IPS DF 4.7 (cell line): ENCODE measurements around the gene TAF1B.

Experiments
- DNase-seq: peaks from one replicate; pipeline ENCODE4 v3.0.0-alpha.2; 2013; ENCODE audit warnings: low spot score; ENCODE audit errors: extremely low read depth

Gene TAF1B

GRCh38 chr2:9964334-9964980, 121.2 kb downstream of the TAF1B start:
- DNase-seq = no peak

DNA sequence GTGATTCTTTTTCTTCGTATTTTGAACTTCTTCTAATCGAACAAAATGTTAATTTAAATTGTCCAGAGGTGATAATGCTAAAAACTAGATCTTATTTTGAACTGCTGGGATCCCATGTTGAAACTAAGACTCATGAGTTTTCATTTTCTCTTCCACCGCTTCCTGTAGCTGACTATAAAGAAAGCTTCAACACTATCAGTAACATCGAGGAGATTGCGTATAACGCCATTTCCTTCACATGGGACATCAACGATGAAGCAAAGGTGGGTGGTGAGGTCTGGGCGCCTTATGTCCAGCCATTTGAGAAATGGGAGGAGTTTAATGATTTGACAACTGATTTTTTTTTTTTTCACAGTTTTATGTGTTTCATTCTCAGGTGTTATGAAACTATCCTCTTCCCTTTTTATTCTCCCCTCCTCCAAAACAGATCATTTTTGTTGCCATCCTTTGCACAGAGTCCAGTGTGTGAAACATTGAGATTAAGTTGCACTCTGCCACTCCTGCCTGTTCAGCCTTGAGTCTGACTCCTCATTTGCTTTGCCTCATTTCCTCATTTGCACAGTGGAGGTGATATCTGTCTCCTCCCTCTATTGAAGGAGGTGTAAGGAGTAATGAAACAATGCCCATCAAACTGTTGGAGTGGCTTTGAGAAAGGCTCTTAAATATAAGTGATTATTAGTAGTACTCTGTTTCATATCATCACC, 122.0 kb downstream of the TAF1B start:
- DNase-seq = no peak

GRCh38 chr2:9966491-9967022, 123.3 kb downstream of the TAF1B start:
- no peak for DNase-seq

- DNase-seq = no peak
Measured at GRCh38 chr2:9967053-9967775, 123.9 kb downstream of the TAF1B start.

DNA sequence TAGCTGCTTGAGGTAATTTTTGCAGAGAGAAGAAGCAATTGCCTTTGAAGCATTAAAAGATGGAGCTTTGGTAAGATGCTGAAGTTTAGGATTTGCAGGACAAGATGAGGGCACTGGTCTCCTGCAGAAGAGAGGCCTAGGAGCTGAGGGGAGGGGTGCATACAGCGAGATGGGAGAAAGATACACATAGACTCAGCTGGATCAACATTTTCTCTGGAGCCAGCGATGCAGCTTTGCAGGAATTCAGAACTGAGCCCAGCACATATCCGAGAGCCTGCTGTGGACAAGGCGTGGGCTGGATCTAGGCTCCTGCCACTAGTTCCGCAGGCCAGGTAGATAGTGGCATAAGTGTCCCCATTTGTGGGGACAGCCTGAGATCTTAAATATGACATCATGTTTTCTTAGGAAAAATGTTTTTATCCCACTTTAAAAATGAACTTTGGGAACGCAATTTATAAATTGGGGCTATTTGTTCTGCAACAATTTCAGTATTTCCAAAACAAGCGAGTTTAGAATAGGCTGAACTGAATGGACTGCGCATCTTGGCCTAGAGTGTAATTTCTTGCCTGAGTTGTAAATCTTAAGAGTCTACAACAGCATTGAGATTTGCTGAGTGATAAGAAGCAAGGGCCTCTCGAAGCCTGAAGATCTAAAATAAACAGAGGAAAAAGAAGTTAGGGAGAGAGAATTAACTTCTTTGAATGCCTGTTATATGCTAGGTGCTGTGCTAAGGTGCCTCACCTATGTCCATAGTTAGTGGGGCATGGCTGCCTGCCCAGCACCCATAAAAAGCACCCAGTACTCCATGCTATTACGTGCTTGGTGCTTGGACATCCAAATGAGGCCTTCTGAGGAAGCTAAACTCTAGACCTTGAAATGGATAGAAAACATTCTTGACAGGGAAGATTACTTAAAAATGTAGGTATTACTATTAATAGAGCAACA, 125.6 kb downstream of the TAF1B start:
- DNase-seq = no peak

GRCh38 chr2:9970200-9971044, 127.1 kb downstream of the TAF1B start:
- DNase-seq = no peak

DNA sequence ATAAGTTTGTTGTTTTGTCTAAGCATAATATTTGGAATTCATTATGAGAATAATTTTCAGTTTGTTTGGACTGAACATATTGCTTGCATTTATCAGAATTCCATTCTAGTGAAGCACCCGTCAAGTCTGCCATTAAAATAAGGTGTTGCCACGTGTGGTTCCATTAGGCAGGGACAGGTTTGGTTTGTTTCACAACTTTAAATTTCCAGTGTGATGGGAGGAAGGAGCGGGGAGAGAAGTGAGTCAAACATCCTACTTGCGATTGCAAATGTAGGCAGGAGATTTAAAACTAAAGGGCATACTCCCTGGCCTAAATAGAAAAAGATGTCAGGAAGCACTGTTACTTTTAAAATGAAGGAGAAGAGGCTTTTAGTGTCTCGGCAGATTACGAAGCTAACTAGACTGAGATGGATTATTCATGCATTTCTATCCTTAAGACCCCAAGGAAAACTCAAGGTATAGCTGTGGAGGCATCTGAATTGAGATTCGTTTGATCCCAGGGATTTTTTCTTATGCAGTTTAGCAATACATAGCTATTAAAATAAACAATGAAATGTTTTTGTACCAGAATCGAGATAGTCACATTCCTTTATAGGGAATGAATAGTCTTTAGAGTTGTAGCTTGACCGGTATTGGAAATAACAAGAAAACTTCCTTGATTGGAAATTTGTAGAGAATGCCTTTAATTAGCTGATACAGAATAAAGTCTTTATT, 128.0 kb downstream of the TAF1B start:
- DNase-seq = no peak

DNA sequence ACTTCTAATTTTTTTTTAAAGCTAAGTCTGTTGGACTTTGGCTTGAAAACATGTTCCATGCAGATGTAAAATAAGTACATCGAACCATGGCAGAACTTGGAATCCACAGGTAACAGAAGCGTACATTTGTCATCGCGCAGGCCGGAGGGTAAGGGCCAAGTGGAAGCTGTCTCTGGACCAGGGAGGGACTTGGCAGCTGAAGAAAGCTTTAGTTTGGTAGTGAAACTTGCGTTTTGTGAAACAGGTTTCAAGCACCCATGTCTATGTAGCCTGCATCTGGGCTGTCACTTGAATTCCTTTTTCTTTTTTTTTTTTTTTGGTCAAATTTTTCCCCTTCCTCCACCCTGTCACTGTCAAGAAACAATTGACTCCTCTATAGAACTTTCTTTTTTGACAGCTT, 128.6 kb downstream of the TAF1B start:
- no peak for DNase-seq

GRCh38 chr2:9972621-9973479, 129.6 kb downstream of the TAF1B start:
- no peak for DNase-seq

DNA sequence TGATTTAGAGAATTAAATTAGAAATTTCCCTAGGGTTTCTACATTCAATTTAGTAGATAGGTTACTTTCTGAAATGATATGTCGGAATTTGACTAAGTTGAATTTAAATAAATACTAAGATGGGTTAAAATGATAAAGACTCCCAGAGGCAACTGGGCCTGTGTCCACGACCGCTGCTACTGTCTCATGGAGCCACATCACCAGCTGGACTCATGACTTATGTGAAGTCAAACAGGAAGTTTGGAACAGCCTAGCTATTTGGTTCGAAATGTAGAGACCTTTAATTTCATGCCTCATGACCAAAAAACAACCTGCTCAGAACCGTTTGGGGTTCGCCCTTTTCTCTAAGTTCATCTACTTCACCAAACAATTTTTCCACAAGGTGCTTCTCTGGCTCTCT, 130.4 kb downstream of the TAF1B start:
- no peak for DNase-seq

DNA sequence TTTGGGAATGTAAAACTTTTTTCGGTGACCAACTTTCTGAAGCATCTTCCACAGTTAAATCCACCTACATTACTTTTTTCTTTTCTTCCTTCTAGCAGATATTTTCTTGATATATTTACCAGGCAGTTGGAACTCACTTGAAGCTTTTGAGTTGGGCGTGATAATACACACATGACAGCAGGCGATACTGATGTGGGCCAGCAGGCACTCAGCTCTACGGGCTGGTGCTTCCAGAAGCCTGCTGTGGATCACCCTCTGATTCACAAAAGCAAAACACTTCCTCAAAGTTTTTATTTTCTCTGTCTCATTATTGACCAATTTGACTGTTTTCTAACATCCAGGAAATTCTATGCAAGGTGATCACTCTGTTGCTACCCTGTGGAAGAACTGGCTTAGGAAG, 131.1 kb downstream of the TAF1B start:
- no peak for DNase-seq

DNA sequence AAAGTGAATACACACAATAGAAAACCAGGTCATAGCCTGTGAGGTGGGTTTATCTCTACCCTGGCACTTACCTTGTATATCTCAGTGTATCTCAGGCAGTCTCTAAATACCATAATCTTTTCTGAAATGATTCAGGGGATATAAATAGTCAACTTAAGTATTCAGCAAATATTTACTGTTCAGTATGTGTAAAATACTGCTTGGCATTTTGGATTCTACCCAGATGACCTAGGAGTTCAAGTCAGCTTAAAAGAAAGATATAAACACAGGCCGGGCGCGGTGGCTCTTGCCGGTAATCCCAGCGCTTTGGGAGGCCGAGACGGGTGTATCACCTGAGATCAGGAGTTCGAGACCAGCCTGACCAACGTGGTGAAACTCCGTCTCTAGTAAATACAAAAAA, 132.1 kb downstream of the TAF1B start:
- DNase-seq = no peak

- DNase-seq = no peak
Measured at GRCh38 chr2:9975805-9976447, 132.7 kb downstream of the TAF1B start.

DNA sequence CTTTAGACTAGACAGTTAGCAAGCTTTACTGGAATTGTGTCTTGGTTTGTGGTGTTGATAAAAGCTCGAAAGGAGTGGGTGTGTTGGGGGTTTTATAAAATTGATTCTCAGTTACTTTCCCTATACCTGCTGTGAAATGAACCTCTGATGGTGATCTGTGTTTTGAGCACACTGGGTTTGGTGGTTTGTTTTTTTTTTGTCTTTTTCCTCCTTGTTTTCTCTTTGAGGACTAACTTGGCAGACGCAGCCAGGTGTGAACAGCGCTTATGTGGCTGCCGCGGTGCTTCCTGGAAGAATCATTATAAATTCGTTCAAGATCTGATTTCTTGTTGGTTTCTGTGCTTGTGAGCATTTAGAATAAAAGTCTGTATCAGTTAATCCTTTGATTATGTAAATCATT, 136.7 kb downstream of the TAF1B start:
- DNase-seq = no peak

DNA sequence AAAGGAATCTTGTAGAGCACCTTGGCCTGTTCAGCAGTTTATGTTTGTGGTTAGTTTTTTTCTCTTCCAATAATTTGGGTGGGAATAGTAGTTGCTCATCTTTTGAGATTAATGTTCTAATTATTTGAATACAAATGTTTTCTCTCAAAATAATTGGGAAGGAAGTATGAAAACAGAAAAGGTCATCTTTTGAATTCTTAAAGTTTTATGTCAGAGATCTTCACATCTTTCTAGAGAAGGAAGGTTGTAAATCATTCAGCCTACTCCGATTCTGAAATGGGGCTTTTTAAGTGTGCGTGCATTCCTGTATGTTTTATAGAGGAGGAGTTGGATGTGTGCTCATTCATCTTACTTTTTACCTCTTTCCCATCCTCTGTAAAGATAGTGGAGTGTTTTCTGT, 137.2 kb downstream of the TAF1B start:
- no peak for DNase-seq

DNA sequence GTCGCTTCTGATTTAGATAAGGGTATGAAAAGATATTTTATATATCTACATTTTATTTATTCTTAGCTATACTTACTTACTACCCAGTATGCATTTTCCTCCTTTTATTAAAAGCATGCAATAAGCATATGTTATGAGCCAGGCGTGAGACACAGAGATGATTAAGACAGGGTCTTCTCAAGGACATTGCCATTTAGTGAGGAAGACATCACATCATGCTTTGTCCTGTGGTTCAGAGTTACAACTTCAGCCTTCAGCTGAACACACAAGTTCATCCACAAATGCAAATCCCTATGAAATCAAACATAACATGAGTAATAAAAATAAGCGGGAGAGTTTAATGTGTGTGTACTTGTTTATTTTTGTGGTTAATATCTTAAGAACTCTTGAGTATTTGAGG, 138.4 kb downstream of the TAF1B start:
- DNase-seq = no peak

DNA sequence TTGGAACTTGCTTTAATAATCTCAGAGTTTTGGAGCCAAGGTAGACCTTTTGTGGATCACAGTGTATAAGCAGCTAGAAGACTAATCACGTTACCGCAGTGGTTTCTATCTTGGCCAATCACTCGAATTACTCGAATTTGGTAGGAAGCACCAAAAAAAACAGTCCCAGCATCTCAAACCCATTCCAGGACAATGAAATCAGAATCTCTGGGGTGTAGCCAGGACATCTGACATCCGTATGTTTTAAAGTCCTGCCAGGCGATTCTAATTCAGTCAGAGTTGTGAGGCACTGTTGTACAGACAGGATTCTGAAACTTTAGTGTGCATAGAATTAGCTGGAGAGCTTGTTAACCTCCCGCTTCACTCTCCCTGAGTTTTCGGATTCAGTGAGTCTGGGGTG, 139.0 kb downstream of the TAF1B start:
- DNase-seq = no peak

DNA sequence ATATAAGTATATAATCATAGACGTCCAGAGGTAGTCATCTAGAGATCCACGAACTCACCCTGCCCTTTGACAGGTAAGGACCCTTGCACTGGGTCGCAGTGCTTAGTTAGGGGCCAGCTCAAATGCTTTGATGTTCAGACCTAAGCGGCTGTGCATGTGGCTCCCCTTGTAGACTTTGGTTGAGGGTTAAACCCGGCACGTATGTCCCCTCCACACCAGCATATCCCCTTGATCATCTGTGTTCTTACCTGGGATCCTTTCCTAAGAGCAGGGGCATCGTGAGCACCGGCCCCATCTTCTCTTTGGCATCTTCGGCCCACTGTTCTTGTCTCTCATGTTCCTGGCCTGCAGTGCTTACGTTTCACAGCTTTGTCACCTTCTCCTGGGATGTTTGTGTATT, 139.6 kb downstream of the TAF1B start:
- DNase-seq = no peak
